Measurements from ENCODE around the gene LEMD2. TPM values are rescaled to one million over a fixed set of nuclear protein-coding genes. Genes with fewer than 3 reads are reported as not detected.
A peak's percentile ranks its signal among the peaks of the same experiment; 100 is the strongest.

LEMD2 gene
- polyA plus RNA-seq, 3 donors: 11.4 to 59.5 (median 13.8) TPM

DNA sequence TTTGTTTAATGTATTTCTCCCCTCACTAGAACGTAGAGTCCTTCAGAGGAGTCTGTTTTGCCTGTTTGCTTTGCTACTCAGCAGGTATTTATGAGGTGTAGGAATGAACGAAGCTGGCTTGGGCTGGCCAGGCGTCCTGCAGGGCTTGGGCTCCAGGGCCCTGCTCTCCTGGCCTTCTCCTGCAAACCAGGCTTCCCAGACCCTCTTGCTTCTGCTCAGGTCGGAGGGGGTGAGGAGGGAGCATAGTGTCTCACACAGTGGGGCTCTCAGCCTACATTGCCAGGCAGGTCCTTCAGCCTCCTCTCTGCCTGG, 39.5 kb upstream of the LEMD2 start:
- Histone ChIP-seq H3K9me3 (replicated peaks in 1 of 2; ENCODE audit: control insufficient read depth in 1 of 2, insufficient read depth in 1 of 2, low read length in 2 of 2) (no peaks in the 10 kb centered on the region), H4K20me1 (ENCODE audit: insufficient read depth, low read length) (no peaks in the 10 kb centered on the region), H3K36me3 (replicated peaks in 1 of 2; ENCODE audit: control insufficient read depth in 1 of 2, insufficient read depth in 2 of 2, low read length in 2 of 2) (no peaks in the 10 kb centered on the region), H3K27ac (ENCODE audit: low read depth in 1 of 2, low read length in 2 of 2) (no peak overlapping the region), H3K79me2 (ENCODE audit: insufficient read depth, low read length) (no peaks in the 10 kb centered on the region), H3K4me3 (replicated peaks in 1 of 3; ENCODE audit: low read depth in 2 of 3, low read length in 3 of 3) (no peak overlapping the region), H3K9ac (ENCODE audit: insufficient read depth, low read length, poor library complexity, severe bottlenecking) (no peak overlapping the region), H3K4me1 (ENCODE audit: control insufficient read depth in 1 of 2, insufficient read depth in 2 of 2, low read length in 2 of 2) (no peaks in the 10 kb centered on the region), H3K27me3 (ENCODE audit: control insufficient read depth in 2 of 2, insufficient read depth in 2 of 2, low read length in 2 of 2) (no peaks in the 10 kb centered on the region), H2AFZ (ENCODE audit: insufficient read depth, low read depth, low read length, poor library complexity, severe bottlenecking) (no peak overlapping the region), H3K4me2 (replicated peaks; ENCODE audit: extremely low read depth, low read length, poor library complexity, severe bottlenecking) (no peak overlapping the region)
- H3K27me3 Mint-ChIP-seq (ENCODE audit: low read depth in 3 of 3): peaks cover 6 to 12% (median 7%) of the 10 kb centered on the region in 3 donors
- WGBS (ENCODE audit: insufficient coverage): no CpG with 5 or more reads among the region's 4 CpGs
- no peaks in the 10 kb centered on the region for H3K4me1 Mint-ChIP-seq
- no peaks in the 10 kb centered on the region for H3K36me3 Mint-ChIP-seq
- peaks cover 0 to 7% (median 3%) of the 10 kb centered on the region in 7 donors for H3K9me3 Mint-ChIP-seq
- TF ChIP-seq, protein P1, sequence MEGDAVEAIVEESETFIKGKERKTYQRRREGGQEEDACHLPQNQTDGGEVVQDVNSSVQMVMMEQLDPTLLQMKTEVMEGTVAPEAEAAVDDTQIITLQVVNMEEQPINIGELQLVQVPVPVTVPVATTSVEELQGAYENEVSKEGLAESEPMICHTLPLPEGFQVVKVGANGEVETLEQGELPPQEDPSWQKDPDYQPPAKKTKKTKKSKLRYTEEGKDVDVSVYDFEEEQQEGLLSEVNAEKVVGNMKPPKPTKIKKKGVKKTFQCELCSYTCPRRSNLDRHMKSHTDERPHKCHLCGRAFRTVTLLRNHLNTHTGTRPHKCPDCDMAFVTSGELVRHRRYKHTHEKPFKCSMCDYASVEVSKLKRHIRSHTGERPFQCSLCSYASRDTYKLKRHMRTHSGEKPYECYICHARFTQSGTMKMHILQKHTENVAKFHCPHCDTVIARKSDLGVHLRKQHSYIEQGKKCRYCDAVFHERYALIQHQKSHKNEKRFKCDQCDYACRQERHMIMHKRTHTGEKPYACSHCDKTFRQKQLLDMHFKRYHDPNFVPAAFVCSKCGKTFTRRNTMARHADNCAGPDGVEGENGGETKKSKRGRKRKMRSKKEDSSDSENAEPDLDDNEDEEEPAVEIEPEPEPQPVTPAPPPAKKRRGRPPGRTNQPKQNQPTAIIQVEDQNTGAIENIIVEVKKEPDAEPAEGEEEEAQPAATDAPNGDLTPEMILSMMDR (IDR thresholded peaks at IDR 0.05): no peak
- no peak overlapping the region for H3K27ac Mint-ChIP-seq
- no peak for DNase-seq
- intact Hi-C loops (cut with micrococcal nuclease): no loop called here
- no peak overlapping the region for H3K4me3 Mint-ChIP-seq

- Mint-ChIP-seq H3K36me3 (no peaks in the 10 kb centered on the region), H3K27me3 (ENCODE audit: low read depth in 3 of 3) (peaks cover 6 to 12% (median 7%) of the 10 kb centered on the region in 3 donors), H3K4me1 (no peaks in the 10 kb centered on the region), H3K9me3 (peaks cover 0 to 2% (median 0%) of the 10 kb centered on the region in 7 donors), H3K4me3 (no peak overlapping the region), H3K27ac (peak overlapping the region in 1 of 7 donors; percentile 41)
- 71% methylated on average over 2 of the region's 14 CpGs for WGBS (ENCODE audit: insufficient coverage)
- Histone ChIP-seq H3K27me3 (ENCODE audit: control insufficient read depth in 2 of 2, insufficient read depth in 2 of 2, low read length in 2 of 2) (no peaks in the 10 kb centered on the region), H3K4me3 (replicated peaks in 1 of 3; ENCODE audit: low read depth in 2 of 3, low read length in 3 of 3) (no peak overlapping the region), H3K79me2 (ENCODE audit: insufficient read depth, low read length) (no peaks in the 10 kb centered on the region), H3K36me3 (replicated peaks in 1 of 2; ENCODE audit: control insufficient read depth in 1 of 2, insufficient read depth in 2 of 2, low read length in 2 of 2) (no peaks in the 10 kb centered on the region), H3K9ac (ENCODE audit: insufficient read depth, low read length, poor library complexity, severe bottlenecking) (no peak overlapping the region), H3K27ac (ENCODE audit: low read depth in 1 of 2, low read length in 2 of 2) (no peak overlapping the region), H3K4me1 (ENCODE audit: control insufficient read depth in 1 of 2, insufficient read depth in 2 of 2, low read length in 2 of 2) (no peaks in the 10 kb centered on the region), H2AFZ (ENCODE audit: insufficient read depth, low read depth, low read length, poor library complexity, severe bottlenecking) (no peak overlapping the region), H3K9me3 (replicated peaks in 1 of 2; ENCODE audit: control insufficient read depth in 1 of 2, insufficient read depth in 1 of 2, low read length in 2 of 2) (no peaks in the 10 kb centered on the region), H4K20me1 (ENCODE audit: insufficient read depth, low read length) (no peaks in the 10 kb centered on the region), H3K4me2 (replicated peaks; ENCODE audit: extremely low read depth, low read length, poor library complexity, severe bottlenecking) (no peak overlapping the region)
- TF ChIP-seq, protein P1 (IDR thresholded peaks at IDR 0.05): no peak
- DNase-seq: no peak
- intact Hi-C loops (cut with micrococcal nuclease): no loop called here
Observed at GRCh38 chr6:33827546-33828451, 38.9 kb upstream of the LEMD2 start.

All from CD14-positive monocyte (primary cell).